Pancreas (tissue), 10 donors: ENCODE data around the gene PLCB1. TPM values are rescaled to one million over a fixed set of nuclear protein-coding genes. Genes with fewer than 3 reads are reported as not detected.

Experiments used
- ATAC-seq, 4 donors: fragments of 200-7000 bp; cut with Tn5 transposase; one replicate each; pipeline versions ENCODE4 v1.8.0 to v1.9.1; 2020; ENCODE audit warnings: mild to moderate bottlenecking in 4 of 4, moderate library complexity in 4 of 4
- DNase-seq, 6 donors: peaks; one replicate each; pipeline ENCODE4 v3.0.0-alpha.2; 2020
- FAIRE-seq: peaks from 2 replicates; lab custom pipeline; 2012; peaks lifted over from hg19 to GRCh38; lab: Jason Lieb, UNC
- H3K27ac ChIP-seq, 4 donors: fragments of 200-600 bp; sonication (generic); 1 replicate in 3 of 4; 2 replicates in 1 of 4; pipeline versions ENCODE4 v1.5.0 to v1.8.0; 2020
- H3K27me3 ChIP-seq, 4 donors: fragments of 200-600 bp; one replicate each; pipeline ENCODE4 v1.8.0; 2021
- H3K36me3 ChIP-seq, 3 donors: fragments of 200-600 bp; sonication (generic) in 1 of 3; one replicate each; pipeline versions ENCODE4 v1.5.0 to v1.8.0; 2020 to 2021
- H3K4me1 ChIP-seq, 3 donors: fragments of 200-600 bp; one replicate each; pipeline ENCODE4 v1.8.0; 2021
- H3K4me3 ChIP-seq, 4 donors: fragments of 200-600 bp; sonication (generic) in 2 of 4; one replicate each; pipeline versions ENCODE4 v1.5.0 to v1.8.0; 2020 to 2021
- H3K9me3 ChIP-seq, 4 donors: fragments of 200-600 bp; one replicate each; pipeline ENCODE4 v1.8.0; 2021
- CTCF ChIP-seq, 4 donors: fragments of 200-600 bp; sonication (generic) in 3 of 4; IDR thresholded peaks; one replicate each; pipeline versions ENCODE4 v1.5.0 to v1.8.0; 2021; ENCODE audit warnings: antibody characterized with exemption in 4 of 4
- WGBS, 2 donors: extraction: QIAGEN DNeasy Blood & Tissue Kit; methylation state at CpG; one replicate each; pipeline ENCODE4 v1.1.7; 2013; 5-methylcytosine and 5-hydroxymethylcytosine counted together
- intact Hi-C, 3 donors: fragments of 100-400 bp; cut with DNase I; formaldehyde crosslinking; loops; one replicate each; pipeline versions ENCODE4 v1.11.1 to v1.14.2; 2022
- polyA plus RNA-seq, 2 donors: library from polyadenylated mRNA; stranded (reverse); fragments of 200-250 nt; gene quantifications; one replicate each; pipeline ENCODE4 v1.2.3, GENCODE V29; 2013
- total RNA-seq, 6 donors: library from RNA; stranded (reverse); fragmentation: NEBNext Ultra II Directional in 4 of 6; extraction: Animal tissue kit (Norgen Biotek cat#: 25700) in 4 of 6; gene quantifications; one replicate each; pipeline versions ENCODE4 v1.2.1 to v1.2.4, GENCODE V29; 2021 to 2023
- donor health status: healthy with polysubstance abuse.
- donor health status: DM: no; HTN: no; CAD: no; lungs with moderate emphysema.
- donor health status: DM: no; HTN: no; CAD: no.
- donor health status: control.
- donor health status: control.
- donor health status: Bipolar disorder and iron deficiency.
- donor health status: DM: yes; HTN: yes; CAD: no.
- donor health status: DM: no; HTN: no; CAD: no.
- donor health status: DM: no; HTN: no; CAD: no.
- donor health status: DM: yes; HTN: yes; CAD: no.

The PLCB1 gene
- total and polyA plus RNA-seq, 8 donors, result 4.5 to 18.7 (median 13.7) TPM

GRCh38 chr20:8144282-8145245 lies 12.5 kb downstream of the PLCB1 start:
- ATAC-seq (peak in 1 of 4 donors; percentile 32), DNase-seq (no peak), FAIRE-seq (no peak)
- peaks cover 0 to 9% (median 0%) of the 10 kb centered on the region in 3 donors for H3K4me1 ChIP-seq
- H3K27me3 ChIP-seq, result no peaks in the 10 kb centered on the region
- WGBS, 2 donors, result 83 to 86% methylated on average over 13 of the region's 13 CpGs
- intact Hi-C loops, result no loop called here
- H3K4me3 ChIP-seq, result no peak overlapping the region
- no peaks in the 10 kb centered on the region for H3K9me3 ChIP-seq
- H3K36me3 ChIP-seq, result no peaks in the 10 kb centered on the region
- H3K27ac ChIP-seq, result no peak overlapping the region
- no peak for TF ChIP-seq CTCF (IDR thresholded peaks at IDR 0.05)

GRCh38 chr20:8145246-8146168 lies 13.4 kb downstream of the PLCB1 start:
- intact Hi-C loops, result no loop called here
- ATAC-seq (no peak), FAIRE-seq (no peak), DNase-seq (no peak)
- Histone ChIP-seq H3K9me3 (no peaks in the 10 kb centered on the region), H3K4me1 (peaks cover 0 to 9% (median 0%) of the 10 kb centered on the region in 3 donors), H3K36me3 (no peaks in the 10 kb centered on the region), H3K27me3 (no peaks in the 10 kb centered on the region), H3K4me3 (no peak overlapping the region), H3K27ac (no peak overlapping the region)
- WGBS, 2 donors, result 87 to 92% methylated on average over 8 of the region's 8 CpGs
- no peak for TF ChIP-seq CTCF (IDR thresholded peaks at IDR 0.05)

GRCh38 chr20:8147476-8147875 lies 15.4 kb downstream of the PLCB1 start:
- WGBS, 2 donors, result 33 to 42% methylated on average over 3 of the region's 3 CpGs
- intact Hi-C loops, result no loop called here

GRCh38 chr20:8148501-8148900 lies 16.4 kb downstream of the PLCB1 start:
- no peak for TF ChIP-seq CTCF (IDR thresholded peaks at IDR 0.05)
- H3K27ac ChIP-seq, result no peak overlapping the region
- H3K4me1 ChIP-seq, result peaks cover 1 to 9% (median 5%) of the 10 kb centered on the region in 3 donors
- H3K9me3 ChIP-seq, result no peaks in the 10 kb centered on the region
- intact Hi-C loops, result no loop called here
- H3K36me3 ChIP-seq, result no peaks in the 10 kb centered on the region
- FAIRE-seq (no peak), DNase-seq (no peak), ATAC-seq (no peak)
- no peaks in the 10 kb centered on the region for H3K27me3 ChIP-seq
- H3K4me3 ChIP-seq, result no peak overlapping the region

More at GRCh38 chr20:8147476-8147875, 15.4 kb downstream of the PLCB1 start:
- H3K27ac ChIP-seq, result no peak overlapping the region
- no peaks in the 10 kb centered on the region for H3K36me3 ChIP-seq
- no peak for TF ChIP-seq CTCF (IDR thresholded peaks at IDR 0.05)
- ATAC-seq (peak; percentile 46 to 79 (median 52)), DNase-seq (no peak), FAIRE-seq (no peak)
- H3K9me3 ChIP-seq, result no peaks in the 10 kb centered on the region
- peaks cover 0 to 9% (median 0%) of the 10 kb centered on the region in 3 donors for H3K4me1 ChIP-seq
- H3K27me3 ChIP-seq, result no peaks in the 10 kb centered on the region
- peak overlapping the region in 1 of 4 donors; percentile 2 for H3K4me3 ChIP-seq
